Activated T-helper 1 cell treated with anti-CD3 and anti-CD28 coated beads, Interleukin-2, amount 50 U/mL, for 16 hours (primary cell): ENCODE data around the gene TBC1D19.
"Not testable (repeated sequence)": the region's sequence is repeated elsewhere in the genome, so short reads cannot be mapped to it uniquely, and the experiment has no call there.

Experiments
- DNase-seq, 2 donors: peaks; one replicate each; pipeline ENCODE4 v3.0.0-alpha.2; 2020; ENCODE audit warnings: low read depth in 1 of 2, low spot score in 1 of 2

Gene TBC1D19

DNA sequence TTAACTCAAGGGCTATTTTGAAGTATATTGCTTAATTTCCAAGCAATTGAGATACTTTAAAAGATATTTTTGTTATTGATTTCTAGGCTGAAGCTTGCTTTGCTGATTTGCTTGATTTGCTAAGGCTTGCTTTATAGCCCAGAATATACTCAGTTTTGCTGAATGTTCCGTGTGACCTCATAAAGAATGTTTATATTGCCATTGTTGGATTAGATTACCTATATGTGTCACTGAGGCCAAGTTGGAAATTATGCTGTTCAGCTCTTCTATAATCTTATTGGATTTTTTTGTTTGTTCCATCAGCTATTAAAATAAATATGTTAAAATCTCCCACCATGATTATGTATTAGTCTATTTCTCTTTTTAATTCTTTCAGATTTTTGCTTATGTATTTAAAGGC lies 13.0 kb downstream of the TBC1D19 start:
- no peak for DNase-seq

DNA sequence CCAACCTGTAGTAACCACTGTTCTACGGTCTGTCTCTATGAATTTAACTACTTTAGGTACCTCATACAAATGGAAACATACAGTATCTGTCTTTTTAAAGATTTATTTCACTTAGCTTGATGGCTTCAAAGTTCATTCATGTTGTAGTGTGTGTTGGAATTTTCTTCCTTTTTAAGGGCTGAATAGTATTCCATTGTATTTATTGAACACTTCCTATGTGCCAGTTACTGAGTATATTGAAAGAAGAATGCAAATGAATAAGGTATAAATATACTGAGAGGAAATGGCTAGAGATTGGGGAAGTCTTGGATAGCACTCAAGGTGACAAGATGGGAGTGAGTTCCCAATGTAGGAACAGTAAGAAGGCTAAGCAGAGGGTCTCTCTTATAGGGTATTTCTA lies 17.3 kb downstream of the TBC1D19 start:
- no peak for DNase-seq

DNA sequence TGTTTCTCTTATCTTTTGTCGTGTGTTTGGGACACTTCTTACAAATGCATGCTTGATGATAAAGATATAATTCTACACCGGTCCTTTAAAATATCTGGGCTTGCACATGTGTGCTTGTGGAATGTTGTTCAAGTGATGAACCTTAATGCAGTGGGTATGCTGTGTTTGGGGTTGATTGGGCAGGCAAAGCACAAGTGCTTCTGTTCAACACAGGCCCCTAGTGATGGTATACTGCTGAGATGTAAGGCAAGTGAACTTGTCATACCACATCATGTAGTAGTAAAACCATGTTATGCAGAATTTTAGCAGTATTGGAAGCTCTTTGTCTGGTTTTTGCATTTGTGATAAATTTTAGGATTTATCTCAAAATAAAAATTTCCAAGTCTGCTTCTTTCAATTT lies 23.9 kb downstream of the TBC1D19 start:
- no peak for DNase-seq

DNA sequence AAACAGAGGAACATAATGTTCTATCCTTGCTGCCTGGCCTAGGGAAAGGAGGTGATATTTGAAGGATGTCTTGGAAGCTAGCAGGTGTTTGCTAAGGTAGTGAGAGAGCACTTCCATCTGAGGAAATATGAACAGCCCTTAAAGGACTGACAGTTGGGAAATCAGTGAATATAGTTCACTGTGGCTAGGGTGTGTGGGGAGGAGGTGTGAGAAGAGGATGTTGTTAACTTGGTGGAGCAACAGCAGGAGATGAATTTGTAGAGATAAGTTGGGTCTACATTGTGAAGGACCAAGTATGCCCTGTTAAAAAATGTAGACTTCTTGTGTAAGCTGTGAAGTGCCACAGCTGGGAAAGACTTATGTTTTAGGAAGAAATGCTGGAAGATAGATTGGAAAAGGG lies 25.5 kb downstream of the TBC1D19 start:
- DNase-seq = no peak

DNA sequence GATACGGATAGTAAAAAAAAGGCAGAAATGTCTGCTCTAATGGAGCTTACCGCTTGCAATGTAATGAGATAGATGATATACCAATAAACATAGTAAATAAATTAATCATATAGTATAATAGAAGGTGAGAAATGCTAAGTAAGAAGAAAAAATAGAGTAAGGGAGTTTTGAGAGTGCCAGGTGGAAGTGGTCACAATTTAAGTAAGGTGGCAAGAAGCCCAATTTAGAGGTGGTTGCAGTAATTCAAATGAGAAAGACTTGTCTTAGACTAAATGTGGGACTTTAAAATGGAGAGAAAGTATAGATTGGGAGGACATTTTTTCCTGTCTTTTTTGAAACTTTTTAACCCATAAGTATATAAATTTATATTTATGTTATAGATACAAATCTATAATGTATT lies 26.0 kb downstream of the TBC1D19 start:
- no peak for DNase-seq

DNA sequence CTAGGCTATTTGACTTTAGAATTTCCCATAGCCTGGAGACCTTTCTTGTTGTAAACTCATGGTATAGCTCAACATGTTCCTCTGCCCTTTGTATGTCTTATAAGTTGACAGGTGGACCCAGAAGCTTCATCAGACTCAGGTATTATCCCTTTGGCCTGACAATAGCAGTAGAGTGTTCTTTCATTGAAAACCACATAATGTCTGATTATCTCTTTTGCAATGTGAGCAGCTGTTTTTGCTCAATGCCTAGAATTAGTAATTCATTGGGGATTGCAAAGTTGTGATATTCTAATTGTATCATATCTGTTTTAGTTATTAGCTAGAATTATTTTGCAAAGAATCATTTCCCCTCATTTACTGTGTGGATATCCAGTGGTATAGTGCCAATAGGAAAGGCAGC lies 27.5 kb downstream of the TBC1D19 start:
- no peak for DNase-seq

DNA sequence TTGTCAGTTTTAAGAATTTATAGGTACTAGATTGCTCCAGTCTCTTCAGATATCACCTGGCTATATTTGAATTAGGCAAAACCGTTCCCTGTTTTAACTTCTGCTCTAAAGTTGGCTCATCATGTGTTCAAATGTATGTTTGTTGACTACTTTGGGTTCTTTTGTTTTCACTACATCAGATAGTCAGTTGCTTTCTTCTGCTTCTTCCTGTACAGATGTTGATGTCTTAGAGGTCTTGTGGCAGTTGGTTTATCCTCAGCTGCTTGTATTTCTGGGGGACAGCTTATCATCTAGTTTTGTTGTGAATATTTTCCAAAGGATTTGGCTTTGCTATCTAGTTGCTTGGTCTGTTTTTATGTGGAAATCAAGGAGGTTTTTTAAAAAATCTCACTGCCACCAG lies 28.0 kb downstream of the TBC1D19 start:
- DNase-seq = no peak

DNA sequence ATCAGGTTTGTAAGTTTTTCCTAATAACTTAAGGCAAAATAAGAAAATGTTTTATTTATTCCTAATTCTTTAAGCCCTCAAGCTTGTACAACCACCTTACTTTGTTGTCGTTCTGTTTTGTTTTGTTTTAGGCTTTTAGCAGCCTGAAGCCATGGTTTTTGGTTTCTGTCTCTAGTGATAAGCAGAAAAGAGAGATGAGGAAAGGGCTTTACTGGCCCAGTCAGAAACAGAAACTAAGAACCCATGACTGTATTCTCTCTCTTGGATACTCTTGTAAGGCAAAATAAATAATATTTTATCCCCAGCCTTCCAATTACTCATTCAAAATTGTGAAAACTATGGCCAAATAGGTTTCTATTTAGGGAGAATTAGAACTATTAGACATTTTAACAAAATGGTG lies 29.4 kb downstream of the TBC1D19 start:
- DNase-seq = no peak

DNA sequence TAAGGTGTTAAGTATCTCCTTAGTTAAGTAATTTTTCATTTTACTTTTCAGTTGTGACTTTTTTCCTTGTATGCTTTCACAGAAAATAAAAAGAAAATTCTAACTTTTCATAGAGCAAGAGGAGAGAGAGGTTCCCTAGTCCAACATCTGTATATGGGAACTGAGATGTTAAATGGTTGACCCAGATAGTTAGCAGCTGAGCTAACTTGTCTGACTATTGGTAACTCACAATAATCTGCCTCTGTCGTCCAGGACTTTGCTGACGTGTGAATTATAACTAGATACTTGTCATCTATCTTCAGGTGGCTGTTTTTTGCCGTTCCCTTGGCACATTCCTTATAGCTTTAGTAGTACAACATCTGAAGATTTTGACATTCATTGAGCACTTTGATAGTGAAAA lies 29.9 kb downstream of the TBC1D19 start:
- no peak for DNase-seq

DNA sequence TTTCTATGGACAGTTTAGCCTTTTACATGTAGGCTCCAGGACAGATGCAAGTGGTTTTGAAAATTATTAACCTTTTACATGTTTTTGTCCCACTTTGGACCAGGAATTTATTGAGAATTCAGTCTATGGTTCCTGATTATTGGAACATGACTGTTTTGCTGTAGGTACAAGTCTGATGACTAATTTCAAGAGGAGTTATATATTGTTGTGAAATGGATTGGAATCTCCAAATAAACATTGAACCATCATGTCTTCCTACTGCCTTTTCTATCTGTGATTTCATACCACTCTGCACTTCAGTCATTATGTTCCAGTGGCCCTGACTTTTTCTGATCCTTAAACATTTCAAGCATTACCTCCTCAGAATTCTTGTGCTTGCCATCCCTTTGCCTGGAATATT lies 35.9 kb downstream of the TBC1D19 start:
- no peak for DNase-seq

DNA sequence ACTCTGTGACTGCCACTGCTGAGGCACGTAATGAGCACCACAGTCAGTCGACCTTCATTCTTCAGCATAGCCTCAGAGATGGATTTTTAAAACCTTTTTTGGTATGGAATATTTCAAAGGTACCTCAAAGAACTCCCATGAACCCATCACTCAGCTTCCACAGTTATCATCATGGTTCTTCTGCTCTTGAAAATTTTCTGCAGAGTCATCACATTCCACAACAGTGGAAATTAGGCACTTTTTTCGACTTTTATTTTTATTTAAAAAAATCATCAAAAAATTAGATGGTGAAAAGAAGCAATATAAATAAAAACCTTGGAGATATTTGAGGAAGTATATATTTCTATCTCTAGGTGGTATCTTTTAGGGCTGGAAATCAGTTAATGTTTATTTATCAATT lies 37.5 kb downstream of the TBC1D19 start:
- DNase-seq = no peak

DNA sequence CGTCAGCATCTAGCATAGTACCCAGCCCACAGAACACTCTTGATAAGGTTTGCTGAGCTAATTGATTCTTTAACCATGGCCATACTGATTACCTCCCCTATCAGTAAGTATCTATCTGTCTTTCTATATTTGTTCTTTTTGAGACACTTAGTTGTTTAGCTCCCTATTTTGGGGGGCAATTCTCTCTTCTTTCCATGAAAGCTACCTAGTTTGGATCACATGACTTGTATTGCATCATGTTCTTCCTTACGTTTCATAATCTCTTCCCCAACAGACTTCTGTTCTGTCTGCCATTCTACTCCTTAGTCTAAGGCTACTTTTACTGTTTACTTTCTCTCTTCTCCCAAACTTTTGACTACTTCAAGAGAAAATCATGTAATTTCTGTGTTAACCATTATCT lies 39.0 kb downstream of the TBC1D19 start:
- no peak for DNase-seq

DNA sequence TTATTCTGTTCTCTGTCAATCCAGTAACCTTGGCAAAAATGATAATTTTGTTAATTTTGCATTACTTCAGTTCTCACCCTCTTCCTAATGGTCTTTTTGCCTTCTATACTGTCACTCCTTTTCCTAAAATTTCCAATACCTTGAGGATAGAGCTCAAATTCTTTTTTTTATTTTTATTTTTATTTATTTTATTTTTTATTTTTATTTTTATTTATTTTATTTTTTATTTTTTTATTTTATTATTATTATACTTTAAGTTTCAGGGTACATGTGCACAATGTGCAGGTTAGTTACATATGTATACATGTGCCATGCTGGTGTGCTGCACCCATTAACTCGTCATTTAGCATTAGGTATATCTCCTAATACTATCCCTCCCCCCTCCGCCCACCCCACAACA lies 42.8 kb downstream of the TBC1D19 start:
- not testable (repeated sequence) for DNase-seq

DNA sequence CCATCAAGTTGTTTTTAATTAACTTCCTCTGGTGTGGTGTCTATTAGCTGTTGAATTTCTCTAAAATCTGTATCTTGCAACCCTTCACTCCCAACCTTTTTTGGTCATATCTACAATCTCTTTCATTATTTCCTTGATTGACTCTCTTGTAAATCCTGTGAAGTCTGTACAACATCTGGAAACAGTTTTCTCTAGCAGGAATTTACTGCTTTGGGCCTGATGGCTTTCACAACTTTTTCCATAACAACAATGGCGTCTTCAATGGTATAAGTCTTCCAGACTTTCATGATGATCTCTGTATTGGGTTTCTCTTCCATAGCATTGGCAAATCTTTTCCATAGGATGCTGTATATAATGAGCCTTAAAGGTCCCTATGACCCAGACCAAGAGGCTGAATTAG lies 49.0 kb downstream of the TBC1D19 start:
- DNase-seq = no peak

DNA sequence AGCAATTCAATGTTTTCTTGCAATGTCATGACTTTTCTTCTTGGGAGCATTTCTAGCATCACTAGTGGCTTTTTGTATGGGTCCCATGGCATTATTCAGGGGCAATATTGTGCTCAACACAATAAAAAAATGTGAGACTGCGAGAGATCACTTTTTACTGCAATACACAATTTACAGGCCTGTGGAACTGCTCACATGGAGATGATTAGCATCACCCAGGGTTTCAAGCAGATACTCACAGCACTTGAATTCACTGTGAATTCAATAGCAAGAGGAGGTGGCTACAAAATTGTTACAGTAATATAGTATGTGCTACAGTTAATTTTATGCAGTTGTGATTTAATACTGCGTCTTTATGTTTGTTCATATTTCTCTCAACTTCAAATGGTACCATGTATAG lies 50.4 kb downstream of the TBC1D19 start:
- DNase-seq = no peak

DNA sequence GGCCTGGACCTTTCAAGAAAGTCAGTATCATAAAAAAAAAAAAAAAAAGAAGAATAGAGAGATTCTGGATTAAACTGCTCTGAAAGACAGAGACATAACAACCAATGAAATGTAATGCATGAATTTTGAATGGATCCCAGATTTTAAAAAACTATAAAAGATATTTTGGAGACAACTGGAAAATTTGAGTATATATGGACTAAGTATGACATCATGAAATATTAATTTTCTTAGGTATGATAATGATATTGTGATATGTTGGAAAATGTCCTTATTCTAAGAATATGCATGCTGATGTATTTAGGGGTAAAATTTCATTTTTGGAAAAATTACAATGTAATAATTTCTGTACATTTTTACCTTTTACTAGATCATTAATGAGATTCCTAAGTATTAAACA lies 52.6 kb downstream of the TBC1D19 start:
- no peak for DNase-seq

DNA sequence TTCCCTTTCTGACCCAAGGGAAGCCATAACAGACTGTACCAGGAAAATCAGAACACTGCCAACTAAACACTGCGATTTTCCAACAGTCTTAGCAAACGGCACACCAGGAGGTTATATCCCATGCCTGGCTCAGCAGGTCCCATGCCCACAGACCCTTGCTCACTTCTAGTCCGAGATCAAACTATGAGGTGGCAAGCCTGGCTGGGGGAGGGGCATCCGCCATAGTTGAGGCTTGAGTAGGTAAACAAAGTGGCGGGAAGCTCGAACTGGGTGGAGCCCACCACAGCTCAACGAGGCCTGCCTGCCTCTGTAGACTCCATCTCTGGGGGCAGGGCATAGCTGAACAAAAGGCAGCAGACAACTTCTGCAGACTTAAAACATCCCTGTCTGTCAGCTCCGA lies 56.8 kb downstream of the TBC1D19 start:
- DNase-seq = not testable (repeated sequence)

DNA sequence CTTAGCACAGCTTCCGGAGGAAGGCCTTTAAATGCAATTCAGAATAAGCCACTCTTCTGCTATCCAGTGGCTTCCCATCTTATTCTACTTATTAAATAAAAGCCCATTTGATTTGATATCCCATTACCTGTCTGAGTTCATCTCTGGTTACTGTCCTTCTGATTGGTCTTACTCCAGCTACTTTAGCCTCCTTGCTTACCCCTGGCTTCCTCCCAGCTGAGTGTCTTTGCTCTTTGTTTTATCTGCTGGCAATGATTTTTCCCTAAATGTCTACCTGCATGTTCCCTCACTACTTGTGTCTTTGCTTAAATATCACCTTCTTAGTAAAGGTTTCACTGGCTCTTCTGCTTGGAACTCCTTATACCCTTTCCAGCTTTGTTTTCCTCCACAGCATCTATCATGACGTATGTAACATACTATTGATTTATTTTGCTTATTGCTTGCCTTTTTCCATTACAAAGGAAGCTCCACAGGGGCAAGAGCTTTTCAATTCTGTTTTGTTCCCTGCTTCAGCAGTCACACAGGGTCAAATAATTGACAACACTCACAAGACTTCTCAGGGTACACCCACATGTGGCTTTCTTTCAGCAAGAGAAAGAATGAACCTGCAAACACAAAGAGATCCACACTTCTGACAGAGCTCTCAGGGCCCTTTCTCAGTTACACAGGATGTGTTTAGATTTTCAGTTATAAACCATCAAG lies 63.8 kb downstream of the TBC1D19 start:
- DNase-seq = no peak

DNA sequence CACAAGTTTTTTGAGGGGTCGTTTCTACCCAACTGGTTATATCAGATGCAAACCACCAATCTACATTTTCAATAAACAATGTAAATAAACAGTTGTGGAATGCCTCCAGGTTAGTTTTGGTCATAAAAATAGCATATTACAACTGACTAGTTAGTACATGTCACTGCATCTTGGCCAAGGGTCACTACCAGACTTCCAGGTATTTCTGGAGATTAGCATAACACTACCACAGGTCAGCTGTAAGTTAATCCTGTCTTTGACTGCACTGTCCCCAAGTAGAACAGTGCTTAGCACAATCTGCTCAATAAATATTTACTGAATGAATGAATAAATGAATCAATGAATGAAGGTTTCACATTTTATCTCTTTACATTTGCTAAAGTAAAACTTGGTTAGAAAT lies 64.4 kb downstream of the TBC1D19 start:
- no peak for DNase-seq

DNA sequence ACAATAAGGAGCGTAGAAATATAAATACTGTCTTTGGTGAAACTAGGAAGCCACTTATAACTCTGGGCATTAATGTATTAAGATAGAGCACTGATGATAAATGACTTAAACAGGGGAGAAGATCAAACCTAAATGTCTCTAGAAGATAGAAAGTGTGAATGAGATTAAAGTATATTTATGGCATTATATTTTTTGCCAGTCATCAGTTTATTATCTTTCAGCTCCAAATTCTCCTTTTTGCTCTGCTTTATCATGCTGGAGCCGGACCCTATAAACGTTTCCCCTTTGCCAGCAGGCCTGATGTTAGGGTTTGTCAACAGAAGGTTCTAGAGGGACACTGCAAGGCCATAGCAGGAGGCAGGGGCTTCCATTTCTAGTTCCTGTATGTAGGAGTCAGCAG lies 76.4 kb downstream of the TBC1D19 start:
- no peak for DNase-seq

DNA sequence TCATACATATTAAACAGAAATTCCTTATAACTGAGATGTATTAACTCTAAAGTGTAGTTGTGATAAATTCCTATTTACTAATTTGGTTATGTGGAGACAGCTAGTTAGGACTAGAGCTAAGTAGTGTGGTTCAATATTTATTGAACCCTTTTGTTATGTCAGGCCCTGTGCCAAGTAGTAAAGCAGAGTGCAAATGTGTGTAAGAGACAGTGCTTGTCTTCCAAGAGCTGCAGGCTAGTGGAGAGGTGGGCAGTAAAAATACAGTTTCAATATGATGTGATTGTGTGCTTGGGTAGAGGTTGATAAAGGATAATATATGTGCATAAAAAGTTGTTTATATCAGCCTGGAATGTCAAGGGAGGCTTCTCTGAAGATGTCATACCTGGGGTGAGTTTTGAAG lies 80.0 kb downstream of the TBC1D19 start:
- no peak for DNase-seq

DNA sequence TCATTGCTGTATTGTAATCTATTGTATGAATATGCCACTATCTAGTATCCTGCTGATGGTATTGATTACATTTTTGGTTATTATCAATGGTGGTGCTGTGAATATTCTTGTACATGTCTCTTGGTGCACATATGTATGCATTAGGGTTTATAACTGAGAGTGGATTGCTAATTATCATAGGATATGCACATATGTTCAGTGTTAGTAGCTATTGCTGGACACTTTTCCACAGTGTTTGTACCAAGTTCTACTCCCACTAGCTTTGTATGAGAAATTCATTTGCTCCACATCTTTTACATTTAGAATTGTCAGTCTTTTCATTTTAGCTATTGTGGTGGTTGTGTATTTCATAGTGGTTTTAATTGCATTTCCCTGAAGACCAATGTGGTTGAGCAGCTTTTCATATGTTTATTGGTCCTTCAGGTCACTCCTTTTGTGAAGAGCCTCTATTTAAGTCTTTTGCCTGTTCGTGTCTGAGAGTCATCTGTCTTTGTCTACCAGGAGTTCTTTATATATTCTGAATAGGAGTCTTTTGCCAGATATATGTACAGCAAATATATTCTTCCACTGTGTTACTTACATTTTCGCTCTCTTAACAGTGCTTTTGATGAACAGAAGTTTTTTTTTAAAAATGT lies 87.1 kb downstream of the TBC1D19 start:
- no peak for DNase-seq

DNA sequence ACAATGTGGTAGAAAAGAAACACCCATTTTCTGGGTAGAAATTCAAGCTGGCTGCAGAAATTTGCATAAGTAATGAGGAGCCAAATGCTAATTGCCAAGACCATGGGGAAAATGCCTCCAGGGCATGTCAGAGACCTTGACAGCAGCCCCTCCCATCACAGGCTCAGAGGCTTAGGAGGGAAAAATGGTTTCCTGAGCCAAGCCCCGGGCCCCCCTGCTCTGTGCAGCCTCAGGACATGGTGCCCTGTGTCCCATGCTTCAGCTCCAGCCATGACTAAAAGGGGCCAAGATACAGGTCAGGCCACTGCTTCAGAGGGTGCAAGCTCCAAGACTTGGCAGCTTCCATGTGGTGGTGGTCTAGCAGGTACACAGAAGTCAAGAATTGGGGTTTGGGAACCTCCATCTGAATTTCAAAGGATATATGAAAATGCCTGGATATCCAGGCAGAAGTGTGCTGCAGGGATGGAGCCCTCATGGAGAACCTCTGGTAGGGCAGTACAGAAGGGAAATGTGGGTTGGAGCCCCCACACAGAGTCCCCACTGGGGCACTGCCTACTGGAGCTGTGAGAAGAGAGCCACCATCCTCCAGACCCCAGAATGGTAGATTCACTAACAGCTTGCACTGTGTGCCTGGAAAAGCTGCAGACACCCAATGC lies 95.3 kb downstream of the TBC1D19 start:
- DNase-seq = not testable (repeated sequence)
